ENCODE measurements around the gene RNPS1.

DNA sequence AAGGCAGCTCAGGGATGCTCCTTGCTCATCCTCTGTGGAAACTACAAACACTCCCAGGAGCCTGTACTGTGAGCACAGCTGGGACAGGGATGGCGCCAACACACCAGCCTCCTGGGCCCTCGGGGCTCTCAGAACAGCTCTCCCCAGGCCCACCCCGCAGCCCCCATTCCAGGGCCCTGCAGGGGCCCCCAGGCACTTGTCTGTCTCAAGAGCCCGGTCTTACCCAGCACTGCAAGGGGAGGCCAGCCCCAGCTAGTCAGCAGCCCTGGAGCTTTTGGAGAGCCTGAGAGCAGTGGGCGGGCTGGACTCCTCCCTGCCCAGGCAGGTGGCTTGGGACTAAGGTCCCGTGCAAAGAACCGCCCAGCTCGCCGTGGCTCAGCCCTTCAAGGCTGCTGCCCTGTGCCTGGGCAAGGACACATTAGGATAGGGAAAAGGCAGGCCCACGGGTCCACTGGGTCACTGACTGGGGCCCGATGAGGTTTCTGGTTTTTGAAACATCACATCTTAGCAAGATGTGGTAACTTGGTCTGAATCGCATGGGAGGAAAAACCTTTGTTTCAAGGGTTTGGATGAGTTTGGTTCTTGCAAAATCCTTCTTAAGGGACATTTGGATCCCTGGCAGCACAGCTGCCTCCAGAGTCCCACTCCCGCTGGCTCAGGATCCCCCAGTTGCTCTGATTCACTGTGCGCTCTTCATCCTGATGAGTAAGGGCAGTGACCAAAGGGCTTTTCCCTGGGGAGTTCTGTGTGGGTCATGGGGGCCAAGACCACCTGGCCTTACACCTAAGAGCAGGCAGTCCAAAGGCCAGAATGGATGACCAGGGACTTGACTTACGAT, 28.9 kb downstream of the RNPS1 start:
- TF ChIP-seq CTCF (conservative IDR thresholded peaks at IDR 0.05; ENCODE audit: low read depth, low read length): no peak
- TF ChIP-seq EZH2phosphoT487 (IDR thresholded peaks at IDR 0.05; ENCODE audit: borderline replicate concordance, low read length): no peak
